Testis (tissue), 3 donors: ENCODE results near the gene HOXB1. TPM values are rescaled to one million over a fixed set of nuclear protein-coding genes. Genes with fewer than 3 reads are reported as not detected.

Source experiments
- DNase-seq: peaks from one replicate; pipeline ENCODE4 v3.0.0-alpha.2; 2019
- H3K27ac ChIP-seq, 2 donors: fragments of 200-600 bp; sonication (generic); one replicate each; pipeline ENCODE4 v1.5.1; 2019
- H3K27me3 ChIP-seq: fragments of 200-600 bp; sonication (generic); one replicate; pipeline ENCODE4 v1.5.1; 2019
- H3K36me3 ChIP-seq: fragments of 200-600 bp; sonication (generic); one replicate; pipeline ENCODE4 v1.5.1; 2017; ENCODE audit warnings: low read depth; ENCODE audit errors: missing control alignments
- H3K4me1 ChIP-seq: fragments of 200-600 bp; sonication (generic); one replicate; pipeline ENCODE4 v1.5.1; 2019
- H3K4me3 ChIP-seq, 2 donors: fragments of 200-600 bp; sonication (generic); one replicate each; pipeline ENCODE4 v1.5.1; 2017 to 2019
- H3K9me3 ChIP-seq: fragments of 200-600 bp; sonication (generic); one replicate; pipeline ENCODE4 v1.5.1; 2017
- POLR2A ChIP-seq: fragments of 450-650 bp; IDR thresholded peaks from one replicate; pipeline ENCODE4 v1.6.1; 2017; ENCODE audit warnings: antibody characterized with exemption, mild to moderate bottlenecking, moderate library complexity
- WGBS, 2 donors: methylation state at CpG; one replicate each; pipeline ENCODE4 v1.1.5; 2018; 5-methylcytosine and 5-hydroxymethylcytosine counted together
- intact Hi-C: fragments of 100-400 bp; cut with DNase I; formaldehyde crosslinking; loops from one replicate; pipeline ENCODE4 v1.15.1; 2023; ENCODE audit warnings: low total_unique reads
- polyA plus RNA-seq: library from polyadenylated mRNA; stranded (reverse); fragments of 350-450 nt; fragmentation: Illumina TruSeq; extraction: RNeasy Lipid Tissue Mini Kit (QIAGEN cat#74804); gene quantifications from one replicate; pipeline ENCODE4 v1.2.3, GENCODE V29; 2014; ENCODE audit warnings: low read depth, low replicate concordance; ENCODE audit not compliant: insufficient read depth
- total RNA-seq, 2 donors: library from RNA; depleted of rRNA; stranded (reverse); fragments of >200 nt; gene quantifications; one replicate each; pipeline ENCODE4 v1.2.3, GENCODE V29; 2016
- TF ChIP-seq, protein P1 (sequence below), 3 experiments: fragments of 450-650 bp in 2 of 3; fragments of 200-600 bp in 1 of 3; sonication (generic) in 1 of 3; IDR thresholded peaks; one replicate each; pipeline ENCODE4 v1.5.1; 2016 to 2019; ENCODE audit warnings: antibody characterized with exemption in 3 of 3, mild to moderate bottlenecking in 2 of 3, moderate library complexity in 1 of 3

HOXB1 gene
- total and polyA plus RNA-seq, 3 donors from 2014 or later: 1.1 TPM; not detected in 2

- TF ChIP-seq, protein P1, sequence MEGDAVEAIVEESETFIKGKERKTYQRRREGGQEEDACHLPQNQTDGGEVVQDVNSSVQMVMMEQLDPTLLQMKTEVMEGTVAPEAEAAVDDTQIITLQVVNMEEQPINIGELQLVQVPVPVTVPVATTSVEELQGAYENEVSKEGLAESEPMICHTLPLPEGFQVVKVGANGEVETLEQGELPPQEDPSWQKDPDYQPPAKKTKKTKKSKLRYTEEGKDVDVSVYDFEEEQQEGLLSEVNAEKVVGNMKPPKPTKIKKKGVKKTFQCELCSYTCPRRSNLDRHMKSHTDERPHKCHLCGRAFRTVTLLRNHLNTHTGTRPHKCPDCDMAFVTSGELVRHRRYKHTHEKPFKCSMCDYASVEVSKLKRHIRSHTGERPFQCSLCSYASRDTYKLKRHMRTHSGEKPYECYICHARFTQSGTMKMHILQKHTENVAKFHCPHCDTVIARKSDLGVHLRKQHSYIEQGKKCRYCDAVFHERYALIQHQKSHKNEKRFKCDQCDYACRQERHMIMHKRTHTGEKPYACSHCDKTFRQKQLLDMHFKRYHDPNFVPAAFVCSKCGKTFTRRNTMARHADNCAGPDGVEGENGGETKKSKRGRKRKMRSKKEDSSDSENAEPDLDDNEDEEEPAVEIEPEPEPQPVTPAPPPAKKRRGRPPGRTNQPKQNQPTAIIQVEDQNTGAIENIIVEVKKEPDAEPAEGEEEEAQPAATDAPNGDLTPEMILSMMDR (IDR thresholded peaks at IDR 0.05): no peak
- no peak for TF ChIP-seq POLR2A
- H3K27ac ChIP-seq: peak overlapping the region; percentile 74 to 81
- no peaks in the 10 kb centered on the region for H3K9me3 ChIP-seq
- H3K27me3 ChIP-seq: no peaks in the 10 kb centered on the region
- WGBS, 2 donors: 17 to 20% methylated on average over 20 to 27 of the region's 27 CpGs
- H3K4me1 ChIP-seq: peaks cover 4% of the 10 kb centered on the region
- DNase-seq: peak; percentile 33
- intact Hi-C loops: no loop called here
- H3K36me3 ChIP-seq: no peaks in the 10 kb centered on the region
- peak overlapping the region; percentile 52 to 69 for H3K4me3 ChIP-seq
These were observed 11.4 kb upstream of the HOXB1 start for GRCh38 chr17:48542114-48542656.

DNA sequence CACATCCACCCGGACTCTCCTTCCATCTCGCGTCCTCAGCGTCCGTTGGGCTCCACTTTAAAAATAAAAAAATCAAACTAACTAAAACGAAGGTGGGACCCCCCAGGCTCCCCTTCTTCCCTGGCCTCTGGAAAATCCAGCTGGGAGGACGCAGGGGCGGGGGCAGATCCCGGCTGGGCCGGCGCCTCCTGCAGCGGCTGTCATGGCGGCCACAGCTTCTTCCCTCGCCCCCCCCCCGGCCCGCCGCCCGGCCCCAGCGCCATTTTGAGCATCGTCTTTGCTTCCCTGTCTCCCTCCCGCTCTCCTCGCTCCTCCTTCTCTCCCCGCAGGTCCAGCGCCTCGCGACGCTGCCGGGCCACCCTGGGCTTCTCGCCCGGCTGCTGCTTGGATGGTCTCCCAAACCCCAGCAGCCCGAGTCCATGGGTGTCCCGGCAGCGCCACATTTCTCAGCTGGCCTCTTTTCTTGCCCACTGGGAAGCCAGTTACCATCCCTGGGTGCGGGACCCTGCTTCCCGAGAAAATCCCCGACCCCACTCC lies 10.8 kb upstream of the HOXB1 start:
- intact Hi-C loops: no loop called here
- Histone ChIP-seq H3K36me3 (no peaks in the 10 kb centered on the region), H3K4me1 (peaks cover 4% of the 10 kb centered on the region), H3K9me3 (no peaks in the 10 kb centered on the region), H3K27me3 (no peaks in the 10 kb centered on the region), H3K27ac (peak overlapping the region; percentile 74 to 81), H3K4me3 (peak overlapping the region; percentile 52 to 69)
- peak; percentile 43 for DNase-seq
- TF ChIP-seq POLR2A: no peak
- TF ChIP-seq, protein P1 (IDR thresholded peaks at IDR 0.05): no peak
- WGBS, 2 donors: 1 to 5% methylated on average over 30 to 35 of the region's 36 CpGs

GRCh38 chr17:48541036-48541576 lies 10.3 kb upstream of the HOXB1 start:
- H3K36me3 ChIP-seq: no peaks in the 10 kb centered on the region

GRCh38 chr17:48540213-48540612 lies 9.4 kb upstream of the HOXB1 start:
- H3K36me3 ChIP-seq: no peaks in the 10 kb centered on the region
- no peaks in the 10 kb centered on the region for H3K9me3 ChIP-seq
- no peak overlapping the region for H3K27ac ChIP-seq
- H3K4me3 ChIP-seq: no peak overlapping the region
- peaks cover 4% of the 10 kb centered on the region for H3K4me1 ChIP-seq
- WGBS, 2 donors: 93% methylated on average over 1 of the region's 1 CpG
- DNase-seq: no peak
- H3K27me3 ChIP-seq: no peaks in the 10 kb centered on the region
- no peak for TF ChIP-seq POLR2A
- TF ChIP-seq, protein P1 (IDR thresholded peaks at IDR 0.05): no peak
- intact Hi-C loops: no loop called here

More at GRCh38 chr17:48541036-48541576, 10.3 kb upstream of the HOXB1 start:
- Histone ChIP-seq H3K27me3 (no peaks in the 10 kb centered on the region), H3K4me3 (peak overlapping the region; percentile 52 to 69), H3K9me3 (no peaks in the 10 kb centered on the region), H3K4me1 (peaks cover 4% of the 10 kb centered on the region), H3K27ac (peak overlapping the region; percentile 74 to 81)
- intact Hi-C loops: no loop called here
- peak; percentile 18 for DNase-seq
- TF ChIP-seq, protein P1 (IDR thresholded peaks at IDR 0.05): no peak
- TF ChIP-seq POLR2A: no peak
- WGBS, 2 donors: 25 to 33% methylated on average over 12 of the region's 12 CpGs
